GM06990 (cell line): ENCODE data around the gene JSRP1.

Experiments
- DNase-seq: peaks from one replicate; pipeline ENCODE4 v3.0.0-alpha.2; 2011; ENCODE audit not compliant: insufficient read length; ENCODE audit errors: extremely low read depth
- H3K27me3 ChIP-seq: replicated peaks from 2 replicates; pipeline ENCODE4 v1.6.0; 2011; ENCODE audit warnings: low read length; ENCODE audit not compliant: control insufficient read depth, insufficient read depth
- H3K36me3 ChIP-seq: 2 replicates; pipeline ENCODE4 v1.5.1; 2011; ENCODE audit warnings: low read length; ENCODE audit not compliant: control insufficient read depth, insufficient read depth
- H3K4me3 ChIP-seq: replicated peaks from 2 replicates; pipeline ENCODE4 v1.5.1; 2011; ENCODE audit warnings: low read depth, mild to moderate bottlenecking, control low read depth, low read length
- CTCF ChIP-seq: IDR thresholded peaks from 2 replicates; pipeline ENCODE4 v1.5.1; 2011; ENCODE audit warnings: low read length, control low read depth, mild to moderate bottlenecking, inconsistent platforms; ENCODE audit not compliant: insufficient read depth, poor library complexity, severe bottlenecking

JSRP1 gene

GRCh38 chr19:2255982-2256685 is at the start of gene JSRP1:
TSS of gene JSRP1 (minus strand) at chr19:2256417. CDS start at chr19:2255314, 1,103 bp downstream.
- no peaks in the 10 kb centered on the region; the same call in 1 of the 2 replicates for H3K27me3 ChIP-seq
- no peaks in the 10 kb centered on the region for H3K36me3 ChIP-seq
- TF ChIP-seq CTCF, result peak; percentile 27
- peak within 1 kb of the TSS; percentile 52 for H3K4me3 ChIP-seq
- DNase-seq, result peak; percentile 49

GRCh38 chr19:2305452-2306280 is 49.4 kb upstream of the JSRP1 start:
- no peak for DNase-seq
- no peaks in the 10 kb centered on the region; the same call in 1 of the 2 replicates for H3K27me3 ChIP-seq
- no peak for TF ChIP-seq CTCF
- no peak overlapping the region for H3K4me3 ChIP-seq
- H3K36me3 ChIP-seq, result no peaks in the 10 kb centered on the region

GRCh38 chr19:2303211-2303798 is 47.1 kb upstream of the JSRP1 start:
- TF ChIP-seq CTCF, result no peak
- no peaks in the 10 kb centered on the region for H3K36me3 ChIP-seq
- no peak overlapping the region for H3K4me3 ChIP-seq
- no peaks in the 10 kb centered on the region; the same call in 1 of the 2 replicates for H3K27me3 ChIP-seq
- DNase-seq, result no peak

GRCh38 chr19:2302319-2303210 is 46.3 kb upstream of the JSRP1 start:
- H3K4me3 ChIP-seq, result no peak overlapping the region
- H3K27me3 ChIP-seq, result no peaks in the 10 kb centered on the region; the same call in 1 of the 2 replicates
- no peak for TF ChIP-seq CTCF
- no peak for DNase-seq
- no peaks in the 10 kb centered on the region for H3K36me3 ChIP-seq

GRCh38 chr19:2300533-2300932 is 44.3 kb upstream of the JSRP1 start:
- TF ChIP-seq CTCF, result no peak
- no peak for DNase-seq
- no peak overlapping the region for H3K4me3 ChIP-seq
- H3K36me3 ChIP-seq, result no peaks in the 10 kb centered on the region
- H3K27me3 ChIP-seq, result no peaks in the 10 kb centered on the region; the same call in 1 of the 2 replicates
